Right lobe of liver (tissue), 6 donors: ENCODE results near the gene VDAC1. TPM values are rescaled to one million over a fixed set of nuclear protein-coding genes. Genes with fewer than 3 reads are reported as not detected.
A peak's percentile ranks its signal among the peaks of the same experiment; 100 is the strongest.

Source experiments
- ATAC-seq, 4 donors: fragments of 200-7000 bp; cut with Tn5 transposase; one replicate each; pipeline ENCODE4 v1.9.1; 2020; ENCODE audit warnings: mild to moderate bottlenecking in 4 of 4, moderate library complexity in 4 of 4
- DNase-seq, 3 donors: peaks; one replicate each; pipeline ENCODE4 v3.0.0-alpha.2; 2020
- H3K27ac ChIP-seq, 3 donors: fragments of 200-600 bp; one replicate each; pipeline ENCODE4 v1.8.0; 2022
- H3K27me3 ChIP-seq, 2 donors: fragments of 200-600 bp; one replicate each; pipeline ENCODE4 v1.8.0; 2022
- H3K36me3 ChIP-seq, 4 donors: fragments of 200-600 bp; sonication (generic) in 1 of 4; one replicate each; pipeline versions ENCODE4 v1.5.1 to v1.8.0; 2017 to 2022; ENCODE audit warnings: control low read depth in 1 of 4
- H3K4me1 ChIP-seq, 4 donors: fragments of 200-600 bp; sonication (generic) in 1 of 4; one replicate each; pipeline versions ENCODE4 v1.5.1 to v1.8.0; 2017 to 2022; ENCODE audit warnings: control low read depth in 1 of 4
- H3K4me3 ChIP-seq, 3 donors: fragments of 200-600 bp; one replicate each; pipeline ENCODE4 v1.8.0; 2022
- H3K9me3 ChIP-seq, 4 donors: fragments of 200-600 bp; sonication (generic) in 1 of 4; one replicate each; pipeline versions ENCODE4 v1.5.1 to v1.8.0; 2017 to 2022; ENCODE audit warnings: control low read depth in 1 of 4
- CTCF ChIP-seq, 4 donors: fragments of 200-600 bp in 3 of 4; fragments of 450-650 bp in 1 of 4; IDR thresholded peaks; one replicate each; pipeline versions ENCODE4 v1.5.1 to v1.8.0; 2016 to 2022; ENCODE audit warnings: antibody characterized with exemption in 4 of 4, mild to moderate bottlenecking in 2 of 4
- POLR2A ChIP-seq: fragments of 450-650 bp; IDR thresholded peaks from one replicate; pipeline ENCODE4 v1.6.1; 2017; ENCODE audit warnings: antibody characterized with exemption, mild to moderate bottlenecking
- WGBS: methylation state at CpG from one replicate; pipeline ENCODE4 v1.1.6; 2018; ENCODE audit warnings: low coverage, low lambda C conversion rate; ENCODE audit not compliant: insufficient coverage; ENCODE audit errors: missing lambda C conversion rate; 5-methylcytosine and 5-hydroxymethylcytosine counted together
- intact Hi-C, 2 donors: fragments of 100-400 bp; cut with DNase I; formaldehyde crosslinking; loops; one replicate each; pipeline versions ENCODE4 v1.11.2 to v1.14.1; 2022
- total RNA-seq, 6 experiments: library from RNA; depleted of rRNA in 2 of 6; stranded (reverse); fragments of >200 nt in 2 of 6; fragmentation: NEBNext Ultra II Directional in 3 of 6; extraction: Animal tissue kit (Norgen Biotek cat#: 25700) in 3 of 6; gene quantifications; one replicate each; pipeline versions ENCODE4 v1.1.0 to v1.2.4, GENCODE V29; 2016 to 2023
- donor health status: DM: no; HTN: yes; CAD: no.
- donor health status: DM: no; HTN: no; CAD: no.
- donor health status: DM: no; HTN: no; CAD: no.
- donor health status: DM: no; HTN: yes; CAD: no.
- donor health status: DM: no; HTN: yes; CAD: no.

The VDAC1 gene
- total RNA-seq, 6 experiments from 2014 or later, result 101 to 209 (median 128) TPM

- intact Hi-C loops, result no loop called here
- Histone ChIP-seq H3K9me3 (no peaks in the 10 kb centered on the region), H3K4me3 (no peak overlapping the region), H3K36me3 (no peaks in the 10 kb centered on the region), H3K27me3 (no peaks in the 10 kb centered on the region), H3K4me1 (peaks cover 0 to 2% (median under 1%) of the 10 kb centered on the region in 4 donors), H3K27ac (no peak overlapping the region)
- peak; percentile 98 to 99 (median 98) for ATAC-seq
- DNase-seq, result peak; percentile 62 to 76 (median 75)
- 26% methylated on average over 3 of the region's 6 CpGs for WGBS
- no peak for TF ChIP-seq POLR2A
- TF ChIP-seq CTCF (IDR thresholded peaks at IDR 0.05), result peak; percentile 57 to 65 (median 60)
Observed at GRCh38 chr5:134026521-134027287, 21.9 kb upstream of the VDAC1 start.

- ATAC-seq (no peak), DNase-seq (no peak)
- Histone ChIP-seq H3K4me1 (peaks cover 0 to 10% (median 3%) of the 10 kb centered on the region in 4 donors), H3K4me3 (no peak overlapping the region), H3K9me3 (no peaks in the 10 kb centered on the region), H3K36me3 (no peaks in the 10 kb centered on the region), H3K27ac (no peak overlapping the region), H3K27me3 (no peaks in the 10 kb centered on the region)
- 87% methylated on average over 3 of the region's 5 CpGs for WGBS
- TF ChIP-seq POLR2A (no peak), CTCF (IDR thresholded peaks at IDR 0.05) (no peak)
- intact Hi-C loops, result no loop called here
Observed at GRCh38 chr5:134025786-134026185, 21.0 kb upstream of the VDAC1 start.

- no peaks in the 10 kb centered on the region for H3K36me3 ChIP-seq
- no peaks in the 10 kb centered on the region for H3K27me3 ChIP-seq
- intact Hi-C loops, result no loop called here
- no peak for ATAC-seq
- WGBS, result 100% methylated on average over 1 of the region's 2 CpGs
- H3K9me3 ChIP-seq, result no peaks in the 10 kb centered on the region
- no peak for DNase-seq
- no peak overlapping the region for H3K27ac ChIP-seq
- no peak overlapping the region for H3K4me3 ChIP-seq
- H3K4me1 ChIP-seq, result peaks cover 0 to 20% (median 3%) of the 10 kb centered on the region in 4 donors
- TF ChIP-seq CTCF (IDR thresholded peaks at IDR 0.05) (no peak), POLR2A (no peak)
Observed at GRCh38 chr5:134024811-134025210, 20.0 kb upstream of the VDAC1 start.

- Histone ChIP-seq H3K27ac (no peak overlapping the region), H3K36me3 (no peaks in the 10 kb centered on the region), H3K4me1 (peaks cover 0 to 43% (median 13%) of the 10 kb centered on the region in 4 donors), H3K27me3 (no peaks in the 10 kb centered on the region), H3K9me3 (no peaks in the 10 kb centered on the region), H3K4me3 (no peak overlapping the region)
- DNase-seq (no peak), ATAC-seq (no peak)
- intact Hi-C loops, result no loop called here
- WGBS, result 61% methylated on average over 3 of the region's 4 CpGs
- TF ChIP-seq CTCF (IDR thresholded peaks at IDR 0.05), result no peak
- no peak for TF ChIP-seq POLR2A
Observed at GRCh38 chr5:134022333-134022732, 17.6 kb upstream of the VDAC1 start.
